Measurements from ENCODE around the gene ING5. TPM values are rescaled to one million over a fixed set of nuclear protein-coding genes. Genes with fewer than 3 reads are reported as not detected.

The ING5 gene
- polyA plus RNA-seq, 3 donors: 6.5 to 29.5 (median 6.6) TPM

GRCh38 chr2:241703032-241703604, 1.3 kb downstream of the ING5 start:
- H3K27ac ChIP-seq (ENCODE audit: low read depth in 1 of 2, low read length in 2 of 2): no peak overlapping the region
- Mint-ChIP-seq H3K4me3 (peak overlapping the region; percentile 78 to 80), H3K9me3 (peaks cover 4 to 13% (median 9%) of the 10 kb centered on the region in 7 donors), H3K27ac (peak overlapping the region in 2 of 7 donors; percentile 27 to 41), H3K36me3 (peaks cover 21 to 39% of the 10 kb centered on the region in 2 donors), H3K27me3 (ENCODE audit: low read depth in 3 of 3) (peaks cover 0 to 8% (median 0%) of the 10 kb centered on the region in 3 donors), H3K4me1 (peaks cover 16% of the 10 kb centered on the region)
- WGBS (ENCODE audit: insufficient coverage): 60% methylated on average over 9 of the region's 11 CpGs
- peak overlapping the region; percentile 66 for H3K9ac ChIP-seq (ENCODE audit: insufficient read depth, low read length, poor library complexity, severe bottlenecking)
- peaks cover 11 to 35% of the 10 kb centered on the region in 2 donors for H3K36me3 ChIP-seq (replicated peaks in 1 of 2; ENCODE audit: control insufficient read depth in 1 of 2, insufficient read depth in 2 of 2, low read length in 2 of 2)
- no peak for TF ChIP-seq CTCF (IDR thresholded peaks at IDR 0.05)
- peaks cover 15% of the 10 kb centered on the region for H4K20me1 ChIP-seq (ENCODE audit: insufficient read depth, low read length)
- peaks cover 19% of the 10 kb centered on the region for H3K79me2 ChIP-seq (ENCODE audit: insufficient read depth, low read length)
- H3K27me3 ChIP-seq (ENCODE audit: control insufficient read depth in 2 of 2, insufficient read depth in 2 of 2, low read length in 2 of 2): no peaks in the 10 kb centered on the region
- H3K9me3 ChIP-seq (replicated peaks in 1 of 2; ENCODE audit: control insufficient read depth in 1 of 2, insufficient read depth in 1 of 2, low read length in 2 of 2): peaks cover 0 to 5% of the 10 kb centered on the region in 2 donors
- peak overlapping the region; percentile 97 for H3K4me2 ChIP-seq (replicated peaks; ENCODE audit: extremely low read depth, low read length, poor library complexity, severe bottlenecking)
- H3K4me1 ChIP-seq (ENCODE audit: control insufficient read depth in 1 of 2, insufficient read depth in 2 of 2, low read length in 2 of 2): peaks cover 15 to 22% of the 10 kb centered on the region in 2 donors
- peak overlapping the region; percentile 80 for H2AFZ ChIP-seq (ENCODE audit: insufficient read depth, low read depth, low read length, poor library complexity, severe bottlenecking)
- peak overlapping the region; percentile 38 to 86 (median 65) for H3K4me3 ChIP-seq (replicated peaks in 1 of 3; ENCODE audit: low read depth in 2 of 3, low read length in 3 of 3)
- DNase-seq: no peak
- intact Hi-C loops (cut with micrococcal nuclease): loop anchor here (2.0 to 5.0 kb wide), 5 partner anchors 16 to 346 kb away; partner anchors contain the start of genes D2HGDH (in 2 of the 2), ATG4B (in 1 of the 2), DTYMK (in 1 of the 2) and FARP2 (in 1 of the 2)

GRCh38 chr2:241706537-241706936, 4.7 kb downstream of the ING5 start:
- H3K9ac ChIP-seq (ENCODE audit: insufficient read depth, low read length, poor library complexity, severe bottlenecking): no peak overlapping the region
- peaks cover 4 to 13% (median 9%) of the 10 kb centered on the region in 7 donors for H3K9me3 Mint-ChIP-seq
- H3K79me2 ChIP-seq (ENCODE audit: insufficient read depth, low read length): peaks cover 19% of the 10 kb centered on the region
- no peak overlapping the region for H3K4me2 ChIP-seq (replicated peaks; ENCODE audit: extremely low read depth, low read length, poor library complexity, severe bottlenecking)
- peaks cover 0 to 5% of the 10 kb centered on the region in 2 donors for H3K9me3 ChIP-seq (replicated peaks in 1 of 2; ENCODE audit: control insufficient read depth in 1 of 2, insufficient read depth in 1 of 2, low read length in 2 of 2)
- no peaks in the 10 kb centered on the region for H3K27me3 ChIP-seq (ENCODE audit: control insufficient read depth in 2 of 2, insufficient read depth in 2 of 2, low read length in 2 of 2)
- intact Hi-C loops (cut with micrococcal nuclease): no loop called here
- H3K27ac Mint-ChIP-seq: no peak overlapping the region
- no peak overlapping the region for H3K4me3 Mint-ChIP-seq
- H2AFZ ChIP-seq (ENCODE audit: insufficient read depth, low read depth, low read length, poor library complexity, severe bottlenecking): no peak overlapping the region
- no peak overlapping the region for H3K4me3 ChIP-seq (replicated peaks in 1 of 3; ENCODE audit: low read depth in 2 of 3, low read length in 3 of 3)
- DNase-seq: no peak
- peaks cover 43 to 68% of the 10 kb centered on the region in 2 donors for H3K36me3 Mint-ChIP-seq
- peaks cover 15% of the 10 kb centered on the region for H4K20me1 ChIP-seq (ENCODE audit: insufficient read depth, low read length)
- H3K27ac ChIP-seq (ENCODE audit: low read depth in 1 of 2, low read length in 2 of 2): no peak overlapping the region
- peaks cover 0 to 4% (median 0%) of the 10 kb centered on the region in 3 donors for H3K27me3 Mint-ChIP-seq (ENCODE audit: low read depth in 3 of 3)
- peaks cover 34 to 64% of the 10 kb centered on the region in 2 donors for H3K36me3 ChIP-seq (replicated peaks in 1 of 2; ENCODE audit: control insufficient read depth in 1 of 2, insufficient read depth in 2 of 2, low read length in 2 of 2)
- H3K4me1 ChIP-seq (ENCODE audit: control insufficient read depth in 1 of 2, insufficient read depth in 2 of 2, low read length in 2 of 2): peaks cover 7 to 12% of the 10 kb centered on the region in 2 donors
- WGBS (ENCODE audit: insufficient coverage): no CpG with 5 or more reads among the region's 6 CpGs
- no peak for TF ChIP-seq CTCF (IDR thresholded peaks at IDR 0.05)
- peaks cover 6% of the 10 kb centered on the region for H3K4me1 Mint-ChIP-seq
